HL-60 (cell line): ENCODE results near the gene PAWR.

Experiments used
- CTCF ChIP-seq: IDR thresholded peaks from one replicate; pipeline ENCODE4 v1.5.1; 2011; ENCODE audit warnings: low read length, control low read depth, inconsistent platforms; ENCODE audit not compliant: insufficient read depth
- REST ChIP-seq: IDR thresholded peaks from 2 replicates; pipeline ENCODE4 v1.6.1; 2012; ENCODE audit warnings: low read depth; ENCODE audit not compliant: insufficient replicate concordance

GRCh38 chr12:79698966-79699365, 8.2 kb upstream of the PAWR start:
- TF ChIP-seq REST (no peak), CTCF (no peak)
